Heart left ventricle (tissue), 16 donors: Measurements from ENCODE around the gene ADRA1B. TPM values are rescaled to one million over a fixed set of nuclear protein-coding genes. Genes with fewer than 3 reads are reported as not detected.

Experiments used
- ATAC-seq, 4 donors: fragments of 200-7000 bp; cut with Tn5 transposase; one replicate each; pipeline ENCODE4 v1.9.1; 2020 to 2022; ENCODE audit warnings: moderate library complexity in 4 of 4, mild to moderate bottlenecking in 3 of 4, moderate number of reproducible peaks in 1 of 4
- DNase-seq, 5 donors: peaks; one replicate each; pipeline ENCODE4 v3.0.0-alpha.2; 2020
- H3K27ac ChIP-seq, 12 donors: fragments of 200-600 bp; sonication (generic) in 4 of 12; one replicate each; pipeline versions ENCODE4 v1.5.0 to v1.8.0; 2016 to 2022; ENCODE audit warnings: mild to moderate bottlenecking in 2 of 12
- H3K27me3 ChIP-seq, 9 donors: fragments of 200-600 bp; sonication (generic) in 2 of 9; one replicate each; pipeline versions ENCODE4 v1.5.1 to v1.8.0; 2016 to 2022; ENCODE audit warnings: mild to moderate bottlenecking in 3 of 9
- H3K36me3 ChIP-seq, 9 donors: fragments of 200-600 bp; sonication (generic) in 2 of 9; one replicate each; pipeline versions ENCODE4 v1.5.0 to v1.8.0; 2018 to 2022; ENCODE audit warnings: mild to moderate bottlenecking in 2 of 9
- H3K4me1 ChIP-seq, 12 donors: fragments of 200-600 bp; sonication (generic) in 4 of 12; one replicate each; pipeline versions ENCODE4 v1.5.0 to v1.8.0; 2016 to 2022; ENCODE audit warnings: mild to moderate bottlenecking in 3 of 12
- H3K4me3 ChIP-seq, 12 donors: fragments of 200-600 bp; sonication (generic) in 4 of 12; one replicate each; pipeline versions ENCODE4 v1.5.0 to v1.8.0; 2017 to 2022; ENCODE audit warnings: mild to moderate bottlenecking in 9 of 12, moderate library complexity in 4 of 12
- H3K9me3 ChIP-seq, 12 donors: fragments of 200-600 bp; sonication (generic) in 4 of 12; one replicate each; pipeline versions ENCODE4 v1.5.0 to v1.8.0; 2016 to 2022; ENCODE audit warnings: mild to moderate bottlenecking in 1 of 12
- POLR2A ChIP-seq, 2 donors: fragments of 450-650 bp; IDR thresholded peaks; one replicate each; pipeline ENCODE4 v1.6.1; 2017; ENCODE audit warnings: antibody characterized with exemption in 2 of 2, mild to moderate bottlenecking in 2 of 2, moderate library complexity in 2 of 2
- WGBS, 4 donors: extraction: QIAGEN DNeasy Blood & Tissue Kit in 2 of 4; methylation state at CpG; one replicate each; pipeline versions ENCODE4 v1.1.5 to v1.1.7; 2013 to 2018; 5-methylcytosine and 5-hydroxymethylcytosine counted together
- intact Hi-C, 10 donors: fragments of 100-400 bp; cut with DNase I; formaldehyde crosslinking; loops; one replicate each; pipeline versions ENCODE4 v1.11.1 to v1.14.2; 2022
- polyA plus RNA-seq, 2 donors: library from polyadenylated mRNA; stranded (reverse); fragments of 200-250 nt; gene quantifications; one replicate each; pipeline ENCODE4 v1.2.3, GENCODE V29; 2013
- total RNA-seq, 9 donors: library from RNA; depleted of rRNA in 2 of 9; stranded (reverse); fragments of >200 nt in 2 of 9; fragmentation: NEBNext Ultra II Directional in 3 of 9; extraction: Animal tissue kit (Norgen Biotek cat#: 25700) in 3 of 9; gene quantifications; one replicate each; pipeline versions ENCODE4 v1.1.0 to v1.2.4, GENCODE V29; 2016 to 2023
- TF ChIP-seq, protein P1 (sequence below), 12 donors: fragments of 200-600 bp; sonication (generic) in 4 of 12; IDR thresholded peaks; one replicate each; pipeline versions ENCODE4 v1.5.0 to v1.8.0; 2018 to 2022; ENCODE audit warnings: antibody characterized with exemption in 12 of 12, mild to moderate bottlenecking in 5 of 12
- donor health status: ischemic (EF 13 %, LVEDD 7.1; RV severe dilation, severe dysfunction).
- donor health status: healthy with polysubstance abuse.
- donor health status: DM: no; HTN: yes; CAD: no.
- donor health status: DM: no; HTN: no; CAD: no.
- donor health status: ischemic (EF 25% LVEDD 6.9; RV normal size, moderate dysfunction).
- donor health status: ischemic (EF 25% LVEDD 5.7; RV mildly dilated, moderate dysfunction).
- donor health status: healthy.
- donor health status: DM: yes; HTN: yes; CAD: no.
- donor health status: ischemic (EF 35%, LVEDD 5.7; RV mildly dilated, moderate dysfunction).
- donor health status: nonischemic (EF 11% LVEDD 7.7; RV severe dilation, severe dysfunction).
- donor health status: DM: yes; HTN: yes; CAD: no.
- donor health status: PGD.
- donor health status: ischemic (EF 29% LVEDD 5.4; RV normal size, mild dysfunction).
- donor health status: nonischemic (EF 23%, LVEDD 6.1; RV moderate dilation, normal function).

The ADRA1B gene
- total and polyA plus RNA-seq, 11 donors = 0.65 to 5.4 (median 2.3) TPM

DNA sequence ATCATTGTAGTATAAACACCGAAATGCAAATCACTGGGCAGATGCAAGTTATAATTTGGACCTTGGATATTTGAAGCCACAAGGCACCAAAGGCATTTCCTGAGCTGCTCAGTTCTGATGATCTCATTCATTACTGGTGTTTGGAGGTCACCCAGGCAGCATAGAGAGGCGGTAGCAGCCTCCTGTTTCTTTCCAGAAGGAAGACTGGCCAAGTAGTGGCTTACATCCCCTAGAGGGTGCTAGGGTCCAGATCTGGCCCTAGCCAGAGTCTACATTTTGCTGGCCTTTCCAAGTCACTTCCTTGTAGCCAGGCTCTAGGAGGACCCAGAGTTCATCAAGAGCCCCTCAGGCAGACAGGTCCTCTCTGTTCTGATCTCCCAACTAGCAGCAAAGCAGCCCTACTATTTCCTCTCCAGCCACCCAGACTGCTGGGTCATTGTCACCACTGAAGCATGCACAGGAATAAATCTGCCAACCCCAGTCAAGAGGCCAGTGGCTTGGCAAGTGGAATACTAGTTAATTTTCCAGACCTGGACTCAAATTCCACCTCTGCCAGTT, 59.3 kb downstream of the ADRA1B start:
- ATAC-seq = peak; percentile 44 to 89 (median 87)
- Histone ChIP-seq H3K4me1 (peaks cover 0 to 13% (median 9%) of the 10 kb centered on the region in 12 donors), H3K4me3 (no peak overlapping the region), H3K9me3 (no peaks in the 10 kb centered on the region), H3K27ac (peak overlapping the region in 5 of 12 donors; percentile 9 to 41 (median 24)), H3K36me3 (no peaks in the 10 kb centered on the region), H3K27me3 (peaks cover 0 to 36% (median 17%) of the 10 kb centered on the region in 9 donors)
- intact Hi-C loops = loop anchor here in 1 of 10 donors (10.0 kb wide), 1 partner anchor 641 kb away; the partner anchor contains the start of gene IL12B
- WGBS, 4 donors = 38 to 63% (median 49%) methylated on average over 2 of the region's 2 CpGs
- TF ChIP-seq POLR2A (IDR thresholded peaks at IDR 0.05) = no peak
- TF ChIP-seq, protein P1, sequence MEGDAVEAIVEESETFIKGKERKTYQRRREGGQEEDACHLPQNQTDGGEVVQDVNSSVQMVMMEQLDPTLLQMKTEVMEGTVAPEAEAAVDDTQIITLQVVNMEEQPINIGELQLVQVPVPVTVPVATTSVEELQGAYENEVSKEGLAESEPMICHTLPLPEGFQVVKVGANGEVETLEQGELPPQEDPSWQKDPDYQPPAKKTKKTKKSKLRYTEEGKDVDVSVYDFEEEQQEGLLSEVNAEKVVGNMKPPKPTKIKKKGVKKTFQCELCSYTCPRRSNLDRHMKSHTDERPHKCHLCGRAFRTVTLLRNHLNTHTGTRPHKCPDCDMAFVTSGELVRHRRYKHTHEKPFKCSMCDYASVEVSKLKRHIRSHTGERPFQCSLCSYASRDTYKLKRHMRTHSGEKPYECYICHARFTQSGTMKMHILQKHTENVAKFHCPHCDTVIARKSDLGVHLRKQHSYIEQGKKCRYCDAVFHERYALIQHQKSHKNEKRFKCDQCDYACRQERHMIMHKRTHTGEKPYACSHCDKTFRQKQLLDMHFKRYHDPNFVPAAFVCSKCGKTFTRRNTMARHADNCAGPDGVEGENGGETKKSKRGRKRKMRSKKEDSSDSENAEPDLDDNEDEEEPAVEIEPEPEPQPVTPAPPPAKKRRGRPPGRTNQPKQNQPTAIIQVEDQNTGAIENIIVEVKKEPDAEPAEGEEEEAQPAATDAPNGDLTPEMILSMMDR (IDR thresholded peaks at IDR 0.05) = peak in 4 of 12 donors; percentile 11 to 51 (median 25)
- peak in 4 of 5 donors; percentile 22 to 37 (median 34) for DNase-seq

DNA sequence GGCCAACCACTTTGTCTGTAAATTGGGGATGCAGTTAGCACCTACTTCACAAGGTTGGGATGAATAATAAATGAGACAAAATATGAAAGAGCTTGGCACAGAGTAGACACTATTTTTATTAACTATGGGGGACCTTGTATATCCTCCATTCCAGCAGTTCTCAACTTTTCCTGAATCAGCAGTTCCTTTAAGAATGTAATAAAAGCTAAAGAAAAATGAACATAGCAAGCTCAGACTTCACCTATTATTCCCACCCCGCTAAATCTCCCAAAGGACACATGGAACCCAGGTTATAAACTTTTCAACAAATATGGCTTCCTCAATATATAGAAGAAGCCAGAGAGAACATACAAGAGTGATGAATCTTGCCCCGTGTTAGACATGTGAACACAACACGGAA, 60.6 kb downstream of the ADRA1B start:
- 91 to 95% (median 94%) methylated on average over 3 of the region's 3 CpGs for WGBS, 4 donors
- no peak overlapping the region for H3K4me3 ChIP-seq
- ATAC-seq (no peak), DNase-seq (no peak)
- H3K4me1 ChIP-seq = peaks cover 0 to 13% (median 8%) of the 10 kb centered on the region in 12 donors
- H3K9me3 ChIP-seq = no peaks in the 10 kb centered on the region
- peaks cover 0 to 22% (median 13%) of the 10 kb centered on the region in 9 donors for H3K27me3 ChIP-seq
- no peaks in the 10 kb centered on the region for H3K36me3 ChIP-seq
- no peak overlapping the region for H3K27ac ChIP-seq
- intact Hi-C loops = loop anchor here in 1 of 10 donors (10.0 kb wide), 1 partner anchor 642 kb away; the partner anchor contains the start of gene IL12B
- no peak for TF ChIP-seq POLR2A (IDR thresholded peaks at IDR 0.05)
- TF ChIP-seq, protein P1 (IDR thresholded peaks at IDR 0.05) = no peak

DNA sequence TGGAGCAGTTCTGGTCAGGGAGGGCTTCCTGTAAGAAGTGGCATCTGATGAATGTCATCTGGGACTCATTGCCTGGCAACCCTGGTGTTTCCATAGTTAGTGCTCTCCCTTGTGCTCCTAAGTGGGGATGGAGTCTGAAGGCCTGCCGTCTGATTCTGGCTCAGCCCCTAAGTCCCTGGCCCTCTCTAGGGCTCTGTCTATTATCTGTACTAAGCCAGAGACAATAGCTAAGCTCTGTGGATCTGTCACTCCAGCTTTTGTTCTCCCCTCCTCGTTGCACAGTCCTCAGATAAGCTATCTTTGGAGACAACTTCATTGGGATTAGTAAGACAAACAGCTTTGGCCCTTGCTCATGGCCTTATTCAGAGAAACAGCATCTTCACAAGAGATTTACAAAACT, 62.1 kb downstream of the ADRA1B start:
- TF ChIP-seq, protein P1 (IDR thresholded peaks at IDR 0.05) = no peak
- TF ChIP-seq POLR2A (IDR thresholded peaks at IDR 0.05) = no peak
- Histone ChIP-seq H3K9me3 (no peaks in the 10 kb centered on the region), H3K4me1 (peaks cover 0 to 13% (median 8%) of the 10 kb centered on the region in 12 donors), H3K36me3 (no peaks in the 10 kb centered on the region), H3K27ac (no peak overlapping the region), H3K4me3 (no peak overlapping the region), H3K27me3 (peaks cover 0 to 8% (median 1%) of the 10 kb centered on the region in 9 donors)
- 12 to 22% (median 14%) methylated on average over 2 of the region's 2 CpGs for WGBS, 4 donors
- no peak for DNase-seq
- ATAC-seq = no peak
- intact Hi-C loops = loop anchor here in 1 of 10 donors (10.0 kb wide), 1 partner anchor 644 kb away; the partner anchor contains the start of gene IL12B

DNA sequence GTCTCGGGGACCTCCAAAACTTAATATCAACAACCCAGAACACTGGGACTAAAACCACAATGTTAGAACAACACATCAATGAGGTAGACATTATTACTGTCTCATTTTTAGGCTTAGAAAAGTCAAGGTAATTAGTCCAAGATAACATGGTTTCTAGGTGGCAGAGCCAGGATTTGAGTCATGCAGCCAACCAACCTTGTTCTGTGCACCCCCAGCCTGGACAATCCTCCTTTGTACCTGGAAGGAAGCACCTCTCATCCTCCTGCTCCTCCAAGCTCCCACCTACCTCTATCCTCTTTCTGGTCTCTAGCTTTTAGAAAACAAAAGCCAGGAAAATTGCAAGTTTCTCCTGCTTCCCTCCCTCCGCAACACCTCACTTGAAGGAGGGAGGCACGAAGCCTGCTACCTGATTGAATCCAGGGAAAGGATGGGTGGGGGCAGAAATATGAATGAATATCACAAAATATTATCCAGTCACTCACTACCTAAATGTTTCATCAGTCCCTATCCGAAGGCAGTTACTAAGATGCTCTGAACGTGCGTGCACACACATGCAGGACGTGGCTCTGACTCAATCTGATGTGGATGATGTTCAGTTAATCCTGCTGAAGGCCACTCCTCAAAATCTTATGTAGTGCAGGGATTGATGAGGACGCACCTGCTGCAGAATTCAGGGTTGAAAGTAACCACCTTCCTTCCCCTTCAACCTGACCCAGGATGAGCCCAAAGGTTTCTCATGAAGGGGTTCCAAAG, 66.3 kb downstream of the ADRA1B start:
- Histone ChIP-seq H3K36me3 (no peaks in the 10 kb centered on the region), H3K4me3 (no peak overlapping the region), H3K9me3 (no peaks in the 10 kb centered on the region), H3K4me1 (peaks cover 0 to 9% (median 3%) of the 10 kb centered on the region in 12 donors), H3K27me3 (peaks cover 0 to 18% (median 0%) of the 10 kb centered on the region in 9 donors), H3K27ac (no peak overlapping the region)
- ATAC-seq = no peak
- no peak for DNase-seq
- intact Hi-C loops = loop anchor here in 3 of 10 donors (10.0 kb wide), 4 partner anchors 458 to 828 kb away; no protein-coding TSS in a partner anchor
- 79 to 91% (median 87%) methylated on average over 7 to 8 of the region's 8 CpGs for WGBS, 4 donors
- TF ChIP-seq POLR2A (IDR thresholded peaks at IDR 0.05) = no peak
- TF ChIP-seq, protein P1 (IDR thresholded peaks at IDR 0.05) = no peak
